Stimulated activated CD4-positive, alpha-beta T cell treated with anti-CD3 and anti-CD28 coated beads, Interleukin-12 subunit alpha, Interleukin-12 subunit beta, amount 100 ng/mL, for 24 hours (primary cell): ENCODE measurements around the gene ANKRD17.

ENCODE experiments used
- DNase-seq, 2 experiments: peaks; one replicate each; pipeline ENCODE4 v3.0.0-alpha.2; 2020; ENCODE audit warnings: low read depth in 2 of 2

The ANKRD17 gene

GRCh38 chr4:73127839-73128453 lies 130.7 kb downstream of the ANKRD17 start:
- no peak for DNase-seq

- DNase-seq, result no peak
These were observed 149.1 kb downstream of the ANKRD17 start for GRCh38 chr4:73109493-73109892.

DNA sequence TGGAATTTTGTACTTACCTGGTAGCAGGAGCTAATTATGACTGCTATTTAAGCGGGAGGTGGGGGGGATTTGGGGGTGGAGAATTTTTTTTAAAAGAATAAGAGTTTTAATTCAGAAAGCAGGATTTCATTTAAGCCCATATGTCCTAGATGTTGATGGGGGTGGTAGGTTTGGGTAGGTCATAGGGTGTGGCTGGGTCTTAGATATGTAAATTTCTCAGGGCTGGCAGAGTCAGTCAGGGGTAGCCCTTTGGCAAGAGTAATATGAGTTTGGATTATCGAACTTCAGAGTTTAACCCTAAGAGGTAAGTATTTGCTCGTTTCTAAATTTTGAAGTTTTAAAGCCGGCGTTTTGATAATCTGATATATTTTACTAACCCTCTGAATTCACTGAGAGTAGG lies 153.9 kb downstream of the ANKRD17 start:
- DNase-seq, result no peak

DNA sequence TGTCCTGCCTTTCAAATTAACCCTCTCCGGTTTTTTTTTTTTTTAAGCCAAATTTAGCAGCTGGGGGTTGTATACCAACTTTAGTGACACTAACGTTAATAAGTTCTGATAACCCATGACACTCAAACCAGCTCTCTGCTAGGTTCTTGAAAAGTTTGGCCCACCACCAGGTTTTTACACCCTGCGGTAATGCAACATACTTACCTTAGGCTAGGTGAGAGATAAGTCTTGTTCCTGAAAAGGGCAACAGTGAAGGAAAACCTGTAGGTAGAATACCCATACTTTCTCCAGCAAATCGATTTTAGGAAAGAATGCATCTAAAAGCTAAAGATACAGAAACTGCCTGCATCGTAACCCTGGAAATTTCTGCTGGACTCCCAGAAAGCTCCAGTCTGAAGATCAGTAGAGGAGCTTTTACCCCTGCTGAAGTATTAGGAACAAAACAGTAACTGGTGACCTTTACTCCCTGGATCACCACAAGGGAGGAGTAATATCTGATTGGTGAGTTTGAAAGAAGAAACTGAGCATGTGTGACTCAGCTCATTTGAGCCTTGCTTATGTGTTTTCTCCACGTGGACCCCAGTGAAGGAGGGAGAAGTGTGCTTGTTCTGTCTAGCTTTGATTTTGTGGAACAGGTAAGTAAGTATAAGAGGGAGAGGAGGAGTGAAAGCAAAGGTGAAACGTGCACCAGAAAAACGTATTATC lies 154.6 kb downstream of the ANKRD17 start:
- no peak for DNase-seq

DNA sequence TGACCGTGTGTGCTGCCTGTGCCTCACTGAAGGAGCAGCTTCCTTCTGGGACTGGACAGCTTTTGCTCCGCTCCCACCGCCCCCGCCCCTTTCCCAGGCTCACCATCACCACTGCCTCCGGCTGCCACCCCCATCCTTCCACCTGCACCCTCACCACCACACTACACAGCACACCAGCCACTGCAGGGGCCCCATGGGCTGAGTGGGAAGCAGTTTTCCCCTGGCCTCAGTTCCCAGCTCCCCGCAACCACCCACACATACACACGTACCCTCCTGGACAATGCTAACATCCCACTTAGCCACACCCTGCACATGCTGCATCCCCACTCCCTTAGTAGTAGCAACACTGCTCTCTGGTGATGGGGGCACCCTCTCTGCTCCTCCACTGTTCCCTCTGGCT lies 159.5 kb downstream of the ANKRD17 start:
- DNase-seq, result no peak

DNA sequence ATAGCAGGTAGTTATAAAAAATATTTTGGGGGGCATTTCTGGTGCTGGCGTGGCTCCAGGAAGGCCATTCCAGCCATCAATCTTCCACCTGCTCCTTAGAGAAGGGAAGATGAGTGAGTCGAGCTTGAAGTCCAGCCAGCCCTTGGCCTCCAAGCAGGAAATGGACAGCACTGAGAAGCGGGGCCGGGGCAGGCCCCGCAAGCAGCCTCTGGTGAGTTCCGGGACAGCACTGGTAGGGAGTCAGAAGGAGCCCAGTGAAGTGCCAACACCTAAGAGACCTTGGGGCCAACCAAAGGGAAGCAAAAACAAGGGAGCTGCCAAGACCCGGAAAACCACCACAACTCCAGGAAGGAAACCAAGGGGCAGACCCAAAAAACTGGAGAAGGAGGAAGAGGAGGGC lies 159.9 kb downstream of the ANKRD17 start:
- DNase-seq, result no peak

DNA sequence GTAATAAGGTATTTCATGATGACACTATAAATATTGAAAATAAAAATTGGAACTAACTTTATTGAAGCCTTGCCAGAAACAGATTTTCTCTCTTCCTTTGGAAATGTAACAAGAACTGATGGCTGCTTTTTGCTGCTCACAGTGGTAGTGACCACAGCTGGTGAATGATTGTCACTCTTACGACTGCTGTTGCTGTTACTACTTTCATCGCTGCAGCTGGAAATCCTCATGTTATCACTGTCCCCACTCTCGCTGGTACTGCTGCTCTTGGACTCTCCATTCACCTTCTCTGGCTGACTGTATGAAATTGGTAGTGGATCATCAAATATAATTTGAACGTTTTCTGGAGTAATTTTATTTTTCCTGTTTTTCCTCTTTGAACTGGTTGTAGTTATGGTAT lies 160.6 kb downstream of the ANKRD17 start:
- no peak for DNase-seq

DNA sequence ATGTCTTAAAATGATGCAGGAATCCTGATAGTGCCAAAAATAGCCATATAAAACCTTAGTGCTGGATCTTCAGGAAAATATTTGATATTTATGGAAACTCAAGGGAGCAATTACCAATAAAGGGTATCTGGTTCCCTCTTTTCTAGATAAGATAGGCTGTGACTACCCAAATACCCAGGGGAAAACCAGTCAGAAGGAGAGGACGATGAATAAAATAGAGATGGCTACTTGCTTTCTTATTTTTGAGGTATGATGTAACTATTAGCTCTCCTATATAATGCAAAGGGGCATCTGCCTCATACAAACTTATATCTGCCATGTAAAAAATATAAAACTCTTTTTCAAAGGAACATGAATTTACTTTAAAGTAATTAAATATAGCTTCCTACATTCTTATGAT lies 165.7 kb downstream of the ANKRD17 start:
- DNase-seq, result no peak

GRCh38 chr4:73090738-73091137 lies 167.9 kb downstream of the ANKRD17 start:
- no peak for DNase-seq

DNA sequence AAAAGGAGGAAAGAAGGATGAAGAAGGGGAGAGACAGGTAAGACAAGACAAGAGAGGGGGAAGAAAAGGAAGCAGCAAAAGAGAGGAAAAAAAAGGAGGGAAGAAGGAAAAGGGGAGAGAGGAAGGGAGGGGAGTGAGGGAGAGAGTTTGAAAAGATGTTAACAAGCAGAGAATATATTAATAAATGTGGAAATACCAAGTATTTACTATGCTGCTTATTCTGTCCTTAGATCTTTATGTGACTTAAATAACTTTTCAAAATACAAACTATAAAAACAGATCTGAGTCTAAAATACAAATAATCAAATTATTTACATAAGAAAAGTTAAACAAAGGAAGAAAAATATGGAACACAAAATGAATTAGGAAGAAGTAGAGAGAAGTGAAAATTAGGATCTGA lies 170.7 kb downstream of the ANKRD17 start:
- DNase-seq, result no peak

DNA sequence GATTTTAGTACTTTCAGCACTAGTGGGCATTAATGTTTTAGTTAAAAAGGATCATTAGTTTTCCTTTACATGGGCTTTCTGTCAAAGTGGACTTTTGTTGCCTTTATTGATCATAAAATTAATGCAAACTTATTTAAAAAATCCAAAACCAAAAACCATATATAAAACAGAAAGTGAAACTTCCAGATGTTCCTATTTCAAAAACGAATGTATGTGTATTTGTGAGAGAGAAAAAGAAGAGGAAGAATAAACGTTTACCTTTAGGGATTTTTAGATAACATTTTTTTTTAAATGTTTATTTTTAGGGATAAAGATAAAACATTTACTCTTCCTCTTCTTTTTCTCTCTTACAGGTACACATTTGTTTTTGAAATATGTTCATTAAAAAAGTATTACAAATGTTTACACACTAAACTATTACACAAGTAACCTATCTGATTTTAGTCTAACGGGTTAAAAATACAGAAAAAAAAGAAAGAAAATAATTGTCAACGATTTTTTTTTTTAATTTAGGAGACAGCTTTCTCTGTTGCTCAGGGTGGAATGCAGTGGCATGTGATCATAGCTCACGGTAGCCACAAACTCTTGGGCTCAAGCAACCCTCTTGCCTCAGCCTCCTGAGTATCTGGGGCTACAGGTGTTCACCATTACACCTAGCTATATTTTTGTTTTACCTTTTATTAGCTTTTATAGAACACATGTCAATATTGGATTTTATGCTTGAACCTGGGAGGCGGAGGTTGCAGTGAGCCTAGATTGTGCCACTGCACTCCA lies 172.3 kb downstream of the ANKRD17 start:
- no peak for DNase-seq

DNA sequence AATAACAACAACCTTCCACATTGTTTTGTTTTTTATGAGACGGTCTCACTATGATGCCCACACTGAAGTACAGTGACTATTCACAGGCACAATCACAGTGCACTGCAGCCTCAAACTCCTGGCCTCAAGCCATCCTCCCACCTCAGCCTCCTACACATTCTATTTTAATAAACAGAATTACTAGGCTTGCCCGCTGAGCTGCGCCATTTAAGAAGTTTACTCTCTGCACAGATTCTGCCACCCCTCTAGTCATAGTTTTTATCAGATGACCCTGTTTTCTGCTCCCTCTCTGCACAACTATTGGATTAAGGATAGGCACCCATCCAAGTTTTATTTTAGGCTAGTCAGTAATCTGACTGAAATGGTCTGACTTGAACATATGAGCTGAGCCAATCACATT lies 177.8 kb downstream of the ANKRD17 start:
- DNase-seq, result no peak

DNA sequence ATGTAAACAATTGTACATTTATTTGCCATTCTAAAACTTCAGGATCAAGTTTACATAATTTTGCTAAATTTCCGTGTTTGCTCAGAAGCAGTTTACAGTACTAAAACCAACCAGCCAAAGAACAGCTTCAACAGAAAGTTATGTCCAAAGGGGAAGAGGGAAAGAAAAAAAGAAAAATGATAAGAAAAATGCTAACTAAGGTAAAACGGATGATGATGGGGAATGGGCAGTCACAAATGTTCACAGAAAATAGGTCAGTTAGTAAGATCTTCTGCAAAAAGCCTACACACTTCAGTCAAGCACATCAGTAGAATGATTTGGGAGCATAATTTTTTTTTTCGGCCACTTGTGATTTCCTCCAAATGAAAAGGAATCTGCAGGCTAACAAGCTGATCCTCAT lies 182.8 kb downstream of the ANKRD17 start:
- no peak for DNase-seq

- DNase-seq, result no peak
These were observed 188.6 kb downstream of the ANKRD17 start for GRCh38 chr4:73070074-73070390.

- peak; percentile 90 to 93 for DNase-seq
These were observed 189.1 kb downstream of the ANKRD17 start, which contains the start of gene COX18 for GRCh38 chr4:73069338-73070073. COX18 (minus strand) TSS chr4:73069716; CDS start chr4:73069649, 67 bp downstream.

DNA sequence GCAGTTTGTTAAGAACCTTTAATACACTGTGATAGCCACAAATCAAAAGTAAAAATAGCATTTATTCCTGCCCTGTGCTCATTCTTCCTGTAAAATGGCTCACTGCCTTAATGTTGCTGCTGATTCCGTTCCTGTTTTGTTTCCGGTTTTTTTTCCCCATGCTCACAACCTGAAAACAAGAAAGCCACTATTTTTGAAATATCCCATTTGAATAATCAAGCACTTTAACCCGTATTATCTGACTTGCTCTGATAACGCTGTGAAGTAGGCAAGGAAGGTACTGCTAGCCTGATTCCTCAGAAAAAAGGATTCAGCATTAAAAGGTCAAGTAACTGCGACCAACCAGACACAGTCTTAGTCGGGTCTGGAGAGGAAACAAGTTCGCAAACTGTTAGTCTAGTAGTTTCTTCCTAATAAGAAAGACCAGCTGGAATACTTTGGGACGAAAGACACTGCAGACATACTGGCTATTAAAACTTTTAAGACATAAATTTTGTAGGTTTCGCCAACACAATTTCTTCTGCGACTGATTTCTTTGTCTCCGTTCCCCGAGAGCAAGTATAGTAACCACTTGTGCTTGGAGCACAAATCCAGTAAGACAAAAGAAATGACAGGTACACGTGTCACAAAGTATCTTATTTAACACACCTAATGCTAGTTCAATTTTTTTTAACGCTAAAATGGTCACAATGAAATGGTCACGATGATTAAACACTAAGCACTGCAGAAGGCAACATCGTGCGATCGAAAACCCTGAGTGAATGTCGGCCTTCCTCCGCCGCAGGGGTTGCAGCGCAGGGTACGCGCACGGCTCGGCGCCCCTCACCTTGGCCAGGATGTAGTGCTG lies 189.9 kb downstream of the ANKRD17 start:
- no peak for DNase-seq

DNA sequence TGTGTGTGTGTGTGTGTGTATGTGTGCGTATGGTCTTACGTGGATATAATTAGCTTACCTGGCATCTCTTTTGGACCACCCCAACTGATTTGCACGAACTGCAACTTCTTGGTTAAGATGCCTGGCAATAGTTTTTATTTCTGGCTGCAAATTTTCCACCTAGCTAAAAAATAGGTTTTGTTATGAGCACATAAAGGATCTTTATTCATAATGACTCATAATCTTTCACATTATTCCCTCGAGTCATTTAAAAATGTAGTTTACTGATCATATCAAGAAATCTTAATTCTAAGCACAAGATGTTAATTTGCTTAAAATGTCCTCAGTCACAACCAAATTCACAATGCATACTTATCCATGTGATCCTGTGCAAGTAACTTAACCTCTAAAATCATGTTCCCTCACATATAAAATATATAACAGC lies 190.6 kb downstream of the ANKRD17 start:
- peak in 1 of 2 experiments; percentile 35 for DNase-seq

DNA sequence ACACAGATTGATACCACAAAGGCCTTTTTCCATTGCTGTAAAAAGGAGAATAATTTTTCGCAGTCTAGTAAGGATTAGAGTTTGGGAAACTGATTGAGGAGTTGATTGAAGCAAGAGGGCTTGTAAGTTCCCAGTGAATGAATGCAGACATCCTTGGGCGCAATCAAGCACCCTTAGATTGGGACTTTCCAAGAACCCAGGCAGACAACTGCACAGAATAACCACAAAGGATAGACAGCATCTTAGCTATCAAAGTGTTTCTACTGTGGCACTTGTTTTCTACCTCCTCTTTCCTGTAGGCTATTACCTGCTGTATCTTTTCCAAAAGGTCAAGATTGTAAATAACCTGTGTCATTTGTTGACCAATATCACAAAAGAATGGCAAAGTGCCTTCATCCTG lies 191.7 kb downstream of the ANKRD17 start:
- no peak for DNase-seq

- no peak for DNase-seq
These were observed 192.2 kb downstream of the ANKRD17 start for GRCh38 chr4:73066445-73066844.

DNA sequence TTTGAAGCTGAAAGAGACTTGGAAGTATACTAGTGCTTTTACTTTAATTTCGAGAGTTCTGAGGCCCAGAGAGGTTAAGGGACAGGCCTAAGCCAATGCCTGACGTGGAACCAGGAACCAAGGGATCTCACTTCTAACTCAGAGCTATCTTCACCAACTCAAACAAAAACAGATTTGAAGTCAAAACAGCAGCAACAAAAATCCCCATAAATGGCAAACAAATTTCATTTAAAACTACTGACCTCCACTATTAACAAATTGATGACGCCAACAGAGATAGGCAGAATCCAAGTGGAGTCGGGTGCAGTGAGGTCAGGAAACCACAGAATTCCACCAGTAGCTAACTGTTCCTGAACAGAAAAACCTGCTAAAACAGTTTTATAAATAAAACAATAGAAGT lies 194.1 kb downstream of the ANKRD17 start:
- no peak for DNase-seq

GRCh38 chr4:73055241-73055897 lies 203.2 kb downstream of the ANKRD17 start:
- DNase-seq, result no peak
